Urothelium cell line (cell line): ENCODE measurements around the gene C18orf54.
A peak's percentile ranks its signal among the peaks of the same experiment; 100 is the strongest.
"Not testable (repeated sequence)": the region's sequence is repeated elsewhere in the genome, so short reads cannot be mapped to it uniquely, and the experiment has no call there.

Source experiments
- DNase-seq: peaks from one replicate; pipeline ENCODE4 v3.0.0; 2011; ENCODE audit warnings: low spot score, mixed read lengths
- FAIRE-seq: peaks from 2 replicates; lab custom pipeline; 2011; peaks lifted over from hg19 to GRCh38; lab: Jason Lieb, UNC

Gene C18orf54

DNA sequence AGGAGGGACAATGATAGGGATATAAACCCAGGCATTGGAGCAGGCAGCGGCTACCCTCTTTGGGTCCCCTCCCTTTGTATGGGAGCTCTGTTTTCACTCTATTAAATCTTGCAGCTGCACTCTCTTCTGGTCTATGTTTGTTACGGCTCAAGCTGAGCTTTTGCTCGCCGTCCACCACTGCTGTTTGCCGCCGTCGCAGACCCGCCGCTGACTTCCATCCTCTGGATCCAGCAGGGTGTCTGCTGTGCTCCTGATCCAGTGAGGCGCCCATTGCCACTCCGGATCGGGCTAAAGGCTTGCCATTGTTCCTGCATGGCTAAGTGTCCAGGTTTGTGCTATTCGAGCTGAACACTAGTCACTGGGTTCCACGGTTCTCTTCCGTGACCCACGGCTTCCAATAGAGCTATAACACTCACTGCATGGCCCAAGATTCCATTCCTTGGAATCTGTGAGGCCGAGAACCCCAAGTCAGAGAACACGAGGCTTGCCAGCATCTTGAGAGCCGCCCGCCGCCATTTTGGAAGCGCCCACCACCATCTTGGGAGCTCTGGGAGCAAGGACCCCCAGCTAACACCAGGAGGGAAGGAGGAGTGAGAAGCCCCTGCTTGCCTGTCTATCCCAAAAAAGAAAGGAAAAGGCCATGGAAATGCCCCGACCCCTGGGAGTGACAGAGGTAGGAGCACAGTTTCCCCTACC is 29.2 kb downstream of the C18orf54 start:
- not testable (repeated sequence) for DNase-seq, FAIRE-seq

DNA sequence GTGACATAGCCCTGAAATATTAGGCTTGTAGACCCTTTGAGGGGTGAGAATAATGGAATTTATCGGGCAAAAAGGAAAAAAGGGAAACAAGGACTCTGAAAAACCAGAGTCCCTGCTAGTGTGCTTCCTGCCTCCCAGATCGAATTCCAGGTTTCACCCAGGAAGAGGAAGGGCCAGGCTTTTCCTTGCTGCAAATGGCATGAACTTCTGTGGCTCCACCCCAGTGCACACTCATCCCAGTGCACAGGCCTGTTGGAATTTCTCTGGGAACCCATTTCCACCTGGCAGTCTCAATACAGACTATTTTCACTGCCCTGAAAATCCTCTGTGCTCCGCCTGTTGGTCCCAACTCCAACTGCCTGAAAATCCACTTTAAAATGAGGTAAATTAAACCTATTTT is 29.9 kb downstream of the C18orf54 start:
- no peak for FAIRE-seq
- DNase-seq, result peak; percentile 11

DNA sequence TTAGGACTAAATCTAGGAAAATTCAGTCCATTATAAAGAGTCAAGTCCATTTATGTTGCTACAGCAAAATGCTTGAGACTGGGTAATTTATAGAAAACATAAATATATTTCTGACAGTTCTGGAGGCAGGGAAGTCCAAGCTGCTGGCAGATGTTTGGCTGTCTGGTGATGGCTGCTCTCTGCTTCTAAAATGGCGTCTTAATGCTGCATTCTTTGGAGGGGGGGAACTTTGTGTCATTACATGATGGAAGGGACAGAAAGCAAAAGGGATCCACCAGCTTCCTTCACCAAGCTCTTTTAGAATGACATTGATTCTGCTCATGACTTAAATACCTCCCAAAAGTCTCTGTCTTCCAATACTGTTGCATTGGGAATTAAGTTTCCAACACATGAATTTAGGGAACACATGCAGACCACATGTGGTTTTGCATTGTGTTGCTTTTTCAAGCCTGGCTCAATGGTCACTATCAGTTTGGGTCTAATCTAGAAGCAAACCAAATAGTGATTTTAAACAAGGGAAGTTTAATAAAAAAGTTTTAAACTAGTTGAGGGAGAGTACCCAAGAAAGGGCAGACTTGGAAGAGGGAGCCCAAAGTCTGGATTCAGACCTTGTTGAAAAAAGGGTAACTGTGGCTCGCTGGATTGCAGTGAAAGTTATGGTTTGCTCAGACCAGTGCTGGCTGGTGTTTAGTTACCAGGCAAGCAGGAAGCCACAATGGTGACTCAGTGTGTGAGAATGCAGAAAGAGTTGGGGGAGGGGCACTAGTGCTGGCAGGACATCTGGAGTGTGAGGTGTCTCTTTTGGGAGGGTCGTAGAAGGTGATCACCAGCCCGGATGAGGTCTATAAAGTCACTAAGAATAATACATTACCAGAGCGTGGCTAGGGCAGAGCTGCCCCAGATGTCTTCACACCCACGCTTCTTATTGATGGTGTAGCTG is 30.8 kb downstream of the C18orf54 start:
- DNase-seq, result peak; percentile 79
- FAIRE-seq, result no peak

DNA sequence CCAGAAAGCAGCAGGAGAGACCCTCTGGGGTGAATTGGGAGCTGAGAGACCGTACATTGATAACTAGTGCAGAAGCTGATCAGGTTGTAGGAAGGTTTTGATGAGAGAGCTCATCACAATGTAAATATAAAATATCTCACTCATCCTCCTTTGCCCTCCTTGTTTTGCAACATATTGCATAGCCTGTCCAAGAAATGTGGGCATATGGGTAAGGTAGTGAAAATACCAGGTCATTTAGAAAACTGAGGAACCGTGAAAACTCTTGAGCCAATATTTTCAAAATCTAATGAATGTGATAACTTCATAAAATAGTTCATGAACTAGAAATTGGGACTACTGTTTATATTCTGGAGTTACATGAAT is 31.4 kb downstream of the C18orf54 start:
- DNase-seq (no peak), FAIRE-seq (no peak)

DNA sequence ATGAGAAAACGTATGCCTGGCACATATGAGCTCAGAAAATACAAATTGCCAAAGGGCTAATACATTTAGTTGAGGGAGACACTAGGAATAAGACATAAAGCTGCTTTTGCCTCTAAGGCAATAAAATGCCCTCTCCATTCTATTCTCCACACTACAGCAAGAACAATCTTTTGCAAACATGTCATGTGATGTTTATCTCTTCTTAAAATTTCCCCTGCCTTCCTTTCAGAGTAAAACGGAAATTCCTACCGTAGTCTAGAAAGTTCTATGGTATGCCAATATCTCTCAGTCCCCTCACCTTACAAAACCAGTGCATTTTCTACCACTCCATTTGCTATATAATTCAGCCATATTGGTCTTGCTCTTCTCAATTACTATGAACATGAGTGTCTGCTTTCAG is 33.1 kb downstream of the C18orf54 start:
- DNase-seq, result no peak
- no peak for FAIRE-seq

DNA sequence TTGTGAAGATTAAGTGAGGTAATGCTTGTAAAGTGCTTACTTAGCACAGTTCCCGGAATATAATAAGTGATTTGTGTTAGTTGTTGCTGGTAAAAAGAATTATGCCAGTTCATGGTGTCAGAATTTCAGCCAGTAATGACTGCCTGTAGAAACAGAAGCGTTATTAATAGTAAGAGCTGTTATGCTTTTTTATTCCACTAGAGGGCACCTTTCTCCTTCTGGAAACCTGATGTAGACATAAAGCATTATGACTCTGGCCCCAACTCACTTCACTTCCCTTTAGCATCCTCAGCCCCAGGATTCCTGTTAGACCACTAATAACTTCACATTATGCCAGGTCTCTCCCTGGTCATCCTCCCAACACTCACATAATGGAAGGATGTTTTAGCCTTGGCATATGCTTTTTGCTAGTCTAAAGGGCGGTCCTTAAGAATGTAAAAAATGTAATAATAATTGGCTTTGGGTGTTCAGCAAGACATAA is 34.9 kb downstream of the C18orf54 start:
- DNase-seq, result peak; percentile 27
- FAIRE-seq, result no peak

DNA sequence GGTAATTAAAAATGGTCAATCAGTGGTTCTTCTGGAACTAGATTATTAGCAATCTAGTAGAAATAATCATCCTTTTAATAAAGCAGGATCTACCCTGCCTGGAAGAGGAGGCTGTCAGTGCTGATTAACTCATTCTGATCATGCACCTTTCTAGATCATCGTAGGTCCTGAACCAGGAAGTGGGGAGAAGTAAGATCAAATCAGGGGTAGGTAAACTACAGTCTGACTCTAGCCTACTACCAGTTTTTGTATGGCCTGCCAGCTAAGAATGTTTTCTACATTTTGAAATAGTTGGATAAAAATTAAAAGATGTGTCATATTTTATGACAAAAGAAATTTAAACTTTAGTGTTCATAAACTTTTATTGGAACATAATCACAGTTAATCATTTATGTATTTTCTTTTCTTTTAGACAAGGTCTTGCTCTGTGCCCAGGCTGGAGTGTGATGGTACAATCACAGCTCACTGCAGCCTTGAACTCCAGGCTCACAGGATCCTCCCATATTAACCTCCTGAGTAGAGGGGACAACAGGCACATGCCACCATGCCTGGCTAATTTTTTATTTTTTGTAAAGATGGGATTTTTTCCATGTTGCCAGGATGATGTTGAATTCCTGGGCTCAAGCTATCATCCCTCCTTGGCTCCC is 36.1 kb downstream of the C18orf54 start:
- FAIRE-seq, result no peak
- no peak for DNase-seq

DNA sequence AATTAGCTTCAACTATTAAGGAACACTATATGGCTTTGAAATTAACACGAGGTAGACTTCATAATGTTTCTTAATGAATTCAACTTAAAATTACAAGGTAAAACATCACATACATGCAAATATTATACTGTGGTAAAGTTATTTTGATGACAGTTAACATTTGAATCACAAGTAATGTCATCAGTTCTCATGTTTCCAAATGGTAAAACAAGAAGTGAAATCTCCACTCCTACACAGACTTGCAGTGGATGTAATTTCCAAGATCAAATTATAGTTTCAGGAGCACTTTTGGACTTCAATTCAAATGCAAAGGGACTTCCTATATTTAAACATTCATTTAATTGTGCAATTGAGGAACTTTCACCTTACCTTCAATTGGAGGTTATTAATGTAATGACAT is 39.1 kb downstream of the C18orf54 start:
- FAIRE-seq, result no peak
- no peak for DNase-seq

DNA sequence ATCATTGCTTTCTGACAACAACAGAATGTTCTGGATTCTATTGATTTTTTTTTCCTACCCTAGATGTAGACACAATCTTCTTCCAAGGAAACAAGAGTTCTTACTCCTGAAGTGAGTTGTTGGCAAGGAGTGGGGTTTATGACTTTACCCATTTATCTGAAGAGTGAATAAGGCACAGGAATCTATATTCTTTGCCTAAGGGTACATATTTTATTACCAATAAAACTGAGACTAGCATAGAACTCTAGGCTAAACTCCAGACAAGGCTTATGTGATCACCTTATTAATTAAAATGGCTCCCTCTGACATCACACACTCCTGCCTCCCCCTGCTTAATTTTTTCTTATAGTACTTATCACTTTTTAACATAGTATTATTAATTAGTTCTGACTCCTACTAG is 47.6 kb downstream of the C18orf54 start:
- no peak for DNase-seq
- no peak for FAIRE-seq

DNA sequence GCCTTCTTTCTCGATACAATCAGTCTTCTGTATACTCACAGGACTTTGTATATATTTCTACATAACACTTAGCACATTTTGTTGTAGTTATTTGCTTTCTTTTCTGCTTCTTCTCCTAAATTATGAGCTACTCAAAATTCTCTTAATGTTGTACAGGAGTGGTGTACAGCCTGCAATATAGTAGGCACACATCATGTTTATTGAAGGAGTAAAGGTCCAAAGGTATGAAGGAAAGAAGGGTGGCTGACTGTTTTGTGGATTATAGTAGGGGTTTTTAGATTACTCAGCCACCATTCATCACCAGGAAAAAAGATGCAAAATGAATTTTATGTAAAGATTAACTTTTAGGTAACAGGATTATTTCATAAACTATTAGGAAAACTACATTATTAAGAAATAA is 54.1 kb downstream of the C18orf54 start:
- DNase-seq (no peak), FAIRE-seq (no peak)

DNA sequence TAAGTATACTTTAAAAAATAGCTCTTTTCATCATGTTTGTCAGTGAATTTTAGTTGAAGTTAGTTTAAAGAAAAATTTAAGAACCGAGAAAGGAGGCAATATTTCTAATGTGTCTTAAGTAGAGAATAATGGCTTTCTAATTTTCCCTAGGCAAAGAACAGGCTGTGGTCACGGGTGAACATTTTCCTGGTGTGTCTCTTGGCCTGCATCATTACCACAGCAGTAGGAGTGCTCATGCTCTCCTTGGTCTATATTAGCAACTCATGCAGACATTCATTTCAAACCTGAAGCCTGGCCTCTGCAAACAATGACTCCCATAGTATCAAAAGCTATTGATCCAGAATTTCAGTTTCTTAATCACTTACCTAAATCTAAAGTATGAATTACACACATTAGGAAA is 57.4 kb downstream of the C18orf54 start:
- no peak for DNase-seq
- FAIRE-seq, result no peak

DNA sequence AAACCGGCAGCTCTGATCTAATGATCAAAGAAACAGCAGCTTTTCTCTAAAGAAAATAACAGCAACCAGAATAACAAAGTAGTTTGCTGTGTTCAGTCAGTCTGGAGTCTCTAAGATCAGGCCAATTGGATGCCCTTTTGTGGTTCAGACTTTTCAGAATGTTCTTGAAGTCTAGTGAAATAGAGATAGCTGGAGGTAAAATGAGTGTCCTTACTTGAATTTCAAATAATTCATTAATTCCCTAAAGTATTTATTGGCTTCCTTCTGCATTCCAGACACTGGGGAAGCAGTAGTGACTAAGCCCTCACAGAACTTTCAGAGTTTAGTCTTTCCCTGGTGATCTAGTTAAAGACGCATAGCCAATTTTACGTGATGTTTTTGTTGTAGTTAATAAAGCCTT is 58.7 kb downstream of the C18orf54 start:
- FAIRE-seq (no peak), DNase-seq (peak; percentile 19)

DNA sequence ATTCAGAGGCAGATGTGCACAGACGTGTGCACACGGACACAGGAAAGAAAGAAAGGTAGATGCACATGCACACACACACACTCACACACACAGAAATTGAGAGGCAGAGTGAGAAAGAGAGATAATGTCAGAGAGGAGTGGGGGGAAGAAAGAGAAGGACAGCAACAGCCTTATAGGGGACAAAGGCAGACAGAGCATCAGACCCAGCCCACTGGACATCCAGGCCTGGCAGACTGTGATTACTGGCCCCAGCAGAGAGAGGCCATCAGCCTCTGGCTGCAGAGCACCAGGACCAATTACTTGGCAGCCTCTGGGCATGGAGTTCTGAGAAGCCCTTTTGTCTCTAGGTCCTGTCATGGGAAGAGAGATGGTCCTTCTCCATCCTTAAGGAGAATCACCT is 66.1 kb downstream of the C18orf54 start:
- no peak for FAIRE-seq
- no peak for DNase-seq

DNA sequence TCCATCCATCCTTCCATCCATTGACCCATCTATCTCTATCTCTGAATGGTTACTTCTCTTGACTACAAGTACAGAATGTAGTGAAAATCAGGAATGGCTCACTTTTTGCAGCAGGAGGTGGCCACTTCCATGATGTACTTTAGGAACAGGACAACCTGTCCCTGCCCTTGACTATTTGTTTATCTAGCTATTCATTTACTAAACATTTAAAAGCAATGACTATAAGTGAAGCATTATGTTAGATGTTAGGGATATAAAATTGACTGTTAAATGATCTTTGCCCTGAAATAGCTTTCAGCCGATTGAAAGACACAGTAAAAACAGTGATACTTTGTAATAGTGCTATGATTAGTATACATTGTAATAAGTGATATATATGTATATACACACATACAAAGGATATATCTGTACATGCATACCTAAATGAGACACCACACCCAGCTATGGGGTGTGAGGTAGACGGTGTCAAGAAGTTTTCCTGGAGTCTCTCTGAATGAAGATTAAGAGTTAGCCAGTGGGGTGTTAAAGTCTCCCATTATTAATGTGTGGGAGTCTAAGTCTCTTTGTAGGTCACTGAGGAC is 68.5 kb downstream of the C18orf54 start:
- FAIRE-seq, result no peak
- DNase-seq, result no peak
